Lower leg skin (tissue), 3 donors: ENCODE results near the gene SRSF8.

Source experiments
- CTCF ChIP-seq, 3 donors: fragments of 450-650 bp; IDR thresholded peaks; one replicate each; pipeline ENCODE4 v1.5.1; 2016; ENCODE audit warnings: antibody characterized with exemption in 3 of 3, mild to moderate bottlenecking in 3 of 3, moderate library complexity in 2 of 3
- POLR2A ChIP-seq, 2 donors: fragments of 450-650 bp; IDR thresholded peaks; one replicate each; pipeline ENCODE4 v1.6.1; 2016 to 2017; ENCODE audit warnings: antibody characterized with exemption in 2 of 2, mild to moderate bottlenecking in 1 of 2, moderate library complexity in 1 of 2

GRCh38 chr11:95065336-95065735, 1.4 kb upstream of the SRSF8 start:
- TF ChIP-seq CTCF (IDR thresholded peaks at IDR 0.05) (no peak), POLR2A (IDR thresholded peaks at IDR 0.05) (no peak)
